Measurements from ENCODE around the gene CCDC137. TPM values are rescaled to one million over a fixed set of nuclear protein-coding genes. Genes with fewer than 3 reads are reported as not detected.
"Not testable (repeated sequence)": the region's sequence is repeated elsewhere in the genome, so short reads cannot be mapped to it uniquely, and the experiment has no call there.

The CCDC137 gene
- total RNA-seq, 1 donor from 2014 or later: 11.9 TPM

DNA sequence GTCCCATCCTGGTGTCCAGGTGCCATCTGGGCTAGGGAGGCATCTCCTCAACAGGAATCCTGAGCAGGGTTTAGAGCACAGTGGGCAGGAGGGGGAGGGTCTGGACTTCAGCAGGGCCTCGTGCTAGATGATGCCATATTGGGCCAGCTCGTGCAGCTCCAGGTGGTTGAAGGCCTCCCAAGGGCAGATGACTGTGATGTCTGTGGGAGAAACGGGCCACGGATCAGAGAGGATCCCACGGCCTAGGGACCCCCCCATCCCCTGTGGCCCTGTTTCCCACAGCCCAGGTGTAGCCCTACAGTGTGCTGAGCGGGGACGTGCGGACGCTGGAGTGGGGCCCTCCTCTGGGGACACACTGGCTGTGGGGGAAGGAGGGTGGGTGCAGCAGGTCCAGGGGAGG, 15.6 kb upstream of the CCDC137 start:
- DNase-seq (ENCODE audit: low spot score): no peak

DNA sequence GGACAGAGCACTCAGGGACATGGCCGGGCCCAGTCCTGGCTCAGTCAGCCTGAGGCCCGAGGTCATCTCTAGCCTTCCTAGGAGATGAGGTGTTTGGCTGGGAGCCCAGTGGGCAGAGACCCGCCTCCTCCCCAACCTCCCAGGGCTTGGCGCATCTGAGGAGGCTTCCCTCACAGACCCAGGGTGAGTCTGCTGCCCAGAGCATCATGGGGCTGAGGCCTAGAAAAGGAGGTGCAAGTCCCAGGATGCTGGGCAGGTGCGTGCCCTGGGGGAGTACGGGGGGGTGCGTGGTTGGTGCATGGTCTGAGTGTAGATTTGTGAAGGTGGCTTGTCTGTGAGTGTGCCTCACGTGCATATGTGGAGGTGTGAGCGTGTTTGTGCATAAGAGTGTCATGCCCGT, 14.8 kb upstream of the CCDC137 start:
- no peak for DNase-seq (ENCODE audit: low spot score)

DNA sequence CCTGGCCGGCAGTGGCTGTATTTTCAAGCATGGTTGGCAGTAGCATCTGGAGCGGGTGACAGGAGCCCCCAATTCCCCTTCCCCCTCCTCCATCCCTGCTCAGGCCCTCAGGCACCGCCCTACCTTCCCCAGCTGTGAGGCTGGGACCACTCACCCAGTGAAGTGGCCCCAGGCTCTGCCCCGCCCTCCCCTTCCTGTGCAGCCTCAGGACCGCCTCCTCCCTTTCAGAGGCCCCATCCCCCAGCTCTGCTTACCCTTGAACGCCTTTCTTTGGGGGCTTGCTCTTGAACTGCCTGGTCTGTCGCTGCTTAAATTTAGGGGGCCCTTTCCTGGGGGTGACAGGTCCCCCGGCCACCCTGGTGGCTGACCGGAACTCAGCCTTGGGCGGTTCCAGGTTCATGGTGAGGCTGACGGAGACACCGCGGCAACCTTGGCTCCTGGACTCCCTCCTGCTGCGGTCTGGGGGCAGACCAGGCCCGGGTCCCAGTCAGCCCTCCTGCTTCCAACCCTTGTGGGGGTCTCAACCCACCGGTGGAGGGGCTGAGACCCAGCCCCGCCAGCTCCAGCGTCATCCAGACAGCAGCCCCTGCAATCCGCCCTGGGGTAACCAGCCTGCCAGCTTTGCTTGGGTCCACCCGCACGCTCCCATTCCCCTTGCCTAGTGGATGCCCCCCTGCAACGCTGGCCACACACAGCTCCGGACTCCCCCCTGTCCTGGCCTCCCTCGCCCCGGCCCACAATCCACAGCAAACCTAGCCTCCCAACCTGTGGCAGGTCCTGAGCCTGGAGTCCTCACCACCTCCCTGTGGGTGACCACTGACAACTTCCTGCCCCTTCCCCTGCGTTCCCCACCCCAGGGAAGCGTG, 13.4 kb upstream of the CCDC137 start:
- no peak for DNase-seq (ENCODE audit: low spot score)

DNA sequence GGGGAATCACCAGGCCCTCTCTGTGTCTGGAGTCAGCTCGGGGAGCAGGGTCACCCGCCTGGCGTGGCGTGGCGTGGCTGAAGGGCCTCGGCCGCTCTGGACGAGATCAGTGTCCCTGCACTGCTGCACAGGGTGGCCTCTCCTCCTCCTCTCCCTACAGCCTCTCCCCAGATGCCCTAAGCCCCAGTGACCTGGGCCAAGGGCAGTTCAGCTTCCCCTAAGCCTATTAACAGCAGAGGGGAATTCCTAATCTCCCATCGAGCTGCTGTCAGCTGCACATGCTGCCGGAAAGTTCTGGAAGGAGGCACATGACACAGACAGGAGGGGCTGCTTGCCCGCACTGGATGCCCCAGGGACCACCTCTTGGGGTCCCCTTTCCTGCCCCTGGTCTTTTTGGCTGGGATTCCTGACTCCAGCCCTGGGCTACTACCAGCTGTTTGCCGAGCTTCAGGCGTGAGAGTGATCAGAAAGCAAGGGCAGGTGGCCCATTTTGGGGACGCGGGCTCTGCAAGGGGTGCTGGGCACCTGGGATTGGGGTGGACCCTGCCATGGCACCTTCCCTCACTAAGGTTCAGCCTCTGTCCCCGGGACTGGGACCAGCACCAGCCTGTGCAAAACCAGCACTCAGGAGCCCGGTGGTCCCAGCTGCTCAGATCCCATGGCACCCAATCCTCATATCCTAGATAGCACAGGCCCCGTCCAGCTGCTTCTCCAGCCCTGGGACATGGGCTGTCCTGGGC, 11.0 kb upstream of the CCDC137 start:
- DNase-seq (ENCODE audit: low spot score): no peak

DNA sequence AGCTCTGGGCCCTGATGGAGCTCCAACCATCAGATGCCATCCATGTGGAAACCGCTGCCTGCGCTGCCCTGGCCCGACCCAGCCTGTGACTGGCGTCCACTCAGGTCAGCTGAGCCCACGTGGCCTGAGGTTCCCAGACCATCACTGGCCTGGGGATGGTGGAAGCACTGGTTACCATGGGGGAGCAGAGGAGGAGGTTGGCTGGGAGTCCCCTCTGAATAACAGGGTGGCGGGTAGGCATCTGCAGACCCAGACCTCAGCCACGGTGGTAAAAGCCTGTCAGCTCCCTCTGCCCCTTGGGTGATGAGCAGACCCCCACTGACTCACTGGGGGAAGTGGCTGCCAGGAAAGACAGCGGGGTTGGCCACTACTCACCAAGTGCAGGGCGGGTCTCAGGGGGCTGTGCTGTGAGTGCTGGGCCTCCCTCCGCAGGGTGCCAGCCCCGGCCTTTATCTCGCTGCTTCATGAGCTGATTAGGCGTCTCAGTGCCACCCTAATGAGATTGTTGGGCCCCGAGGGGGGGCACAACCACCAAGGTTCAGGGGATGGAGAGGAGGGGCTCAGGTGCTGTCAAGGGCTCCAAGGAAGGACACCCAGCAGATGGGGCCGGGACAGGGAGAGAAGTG, 10.3 kb upstream of the CCDC137 start, which contains the start of gene PDE6G:
Gene PDE6G (minus strand): TSS at position 425 of the 626 bp plus-strand sequence. CDS start 3,237 bp downstream, outside the sequence.
- DNase-seq (ENCODE audit: low spot score): no peak

DNA sequence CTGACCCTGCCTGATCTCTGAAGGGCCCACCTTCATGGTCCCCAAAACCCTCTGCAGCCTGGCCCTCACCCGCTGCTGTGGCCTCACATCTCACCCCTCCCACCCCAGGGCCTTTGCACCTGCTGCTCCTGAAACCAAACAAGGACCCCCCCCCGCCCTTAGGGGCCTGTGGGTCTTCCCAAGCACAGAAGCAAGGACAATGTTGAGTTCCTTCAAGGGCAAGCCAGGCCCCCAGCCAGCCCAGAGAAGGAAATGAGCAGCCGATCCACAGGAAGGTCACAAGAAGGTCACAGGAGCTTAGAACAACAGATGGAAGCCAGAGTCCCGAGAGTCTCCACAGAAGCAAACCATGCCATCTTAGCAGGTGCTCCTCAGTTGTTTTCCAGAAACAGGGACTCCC, 9.7 kb upstream of the CCDC137 start:
- DNase-seq (ENCODE audit: low spot score): no peak

DNA sequence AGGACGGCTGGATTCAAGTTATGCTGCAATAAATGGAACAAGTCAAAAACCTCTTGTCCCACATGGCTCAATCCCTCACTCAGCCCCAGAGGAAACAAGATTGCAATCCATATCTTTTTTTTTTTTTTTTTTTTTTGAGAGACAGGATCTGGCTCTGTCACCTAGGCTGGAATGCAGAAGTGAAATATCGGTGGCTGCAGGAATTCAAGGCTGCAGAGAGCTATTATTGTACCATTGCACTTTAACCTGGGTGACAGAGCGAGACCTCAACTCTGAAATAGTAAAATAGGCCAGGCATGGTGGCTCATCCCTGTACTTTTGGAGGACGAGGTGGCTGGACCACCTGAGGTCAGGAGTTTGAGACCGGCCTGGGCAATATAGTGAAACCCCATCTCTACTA, 7.5 kb upstream of the CCDC137 start:
- DNase-seq (ENCODE audit: low spot score): no peak

DNA sequence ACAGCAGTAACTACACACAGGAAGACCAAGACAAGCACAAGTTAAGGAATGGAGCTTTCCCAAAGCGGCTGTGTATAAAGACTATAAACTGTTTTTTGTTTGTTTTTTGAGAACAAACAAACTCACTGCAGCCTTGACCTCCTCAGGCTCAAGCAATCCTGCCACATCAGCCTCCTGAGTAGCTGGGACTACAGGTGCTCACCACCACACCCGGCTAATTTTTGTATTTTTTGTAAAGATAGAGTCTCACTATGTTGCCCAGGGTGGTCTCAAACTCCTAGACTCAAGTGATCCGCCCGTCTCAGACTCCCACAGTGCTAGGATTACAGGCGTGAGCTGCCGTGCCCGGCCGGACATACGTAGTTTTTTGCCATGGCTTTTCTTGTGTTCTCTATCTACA, 6.1 kb upstream of the CCDC137 start:
- DNase-seq (ENCODE audit: low spot score): no peak

DNA sequence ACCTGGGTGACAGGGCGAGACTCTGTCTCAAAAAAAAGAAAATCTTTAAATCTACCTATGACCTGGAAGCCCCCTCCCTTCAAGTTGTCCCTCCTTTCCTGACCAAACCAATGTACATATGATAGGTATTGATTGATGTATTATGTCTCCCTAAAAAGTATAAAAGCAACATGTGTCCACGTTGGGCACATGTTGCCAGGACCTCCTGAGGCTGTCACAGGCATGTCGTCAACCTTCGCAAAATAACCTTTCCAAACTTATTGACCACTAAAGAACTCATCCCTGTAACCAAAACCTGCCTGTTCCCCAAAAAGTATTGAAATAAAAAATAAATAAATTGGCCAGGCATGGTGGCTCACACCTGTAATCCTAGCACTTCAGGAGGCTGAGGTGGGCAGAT, 4.5 kb upstream of the CCDC137 start:
- no peak for DNase-seq (ENCODE audit: low spot score)

DNA sequence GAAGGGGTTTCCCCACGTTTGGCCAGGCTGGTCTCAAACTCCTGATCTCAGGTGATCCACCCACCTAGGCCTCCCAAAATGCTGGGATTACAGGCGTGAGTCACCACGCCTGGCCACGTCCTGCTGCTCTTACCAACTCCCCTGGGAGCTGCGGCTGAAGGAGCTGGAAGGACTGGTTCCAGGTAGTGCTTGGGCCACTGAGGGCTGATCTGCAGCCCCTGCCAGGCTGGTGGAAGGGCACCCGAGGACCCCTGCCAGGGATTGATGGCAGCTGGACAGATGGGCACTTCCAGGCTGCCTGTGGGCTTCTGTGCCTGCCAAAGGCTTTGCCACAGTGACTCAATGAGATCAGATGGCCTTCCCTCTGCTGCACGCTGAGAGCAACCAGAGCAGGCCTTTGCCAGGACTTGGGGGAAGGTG, 2.5 kb upstream of the CCDC137 start:
- no peak for DNase-seq (ENCODE audit: low spot score)

DNA sequence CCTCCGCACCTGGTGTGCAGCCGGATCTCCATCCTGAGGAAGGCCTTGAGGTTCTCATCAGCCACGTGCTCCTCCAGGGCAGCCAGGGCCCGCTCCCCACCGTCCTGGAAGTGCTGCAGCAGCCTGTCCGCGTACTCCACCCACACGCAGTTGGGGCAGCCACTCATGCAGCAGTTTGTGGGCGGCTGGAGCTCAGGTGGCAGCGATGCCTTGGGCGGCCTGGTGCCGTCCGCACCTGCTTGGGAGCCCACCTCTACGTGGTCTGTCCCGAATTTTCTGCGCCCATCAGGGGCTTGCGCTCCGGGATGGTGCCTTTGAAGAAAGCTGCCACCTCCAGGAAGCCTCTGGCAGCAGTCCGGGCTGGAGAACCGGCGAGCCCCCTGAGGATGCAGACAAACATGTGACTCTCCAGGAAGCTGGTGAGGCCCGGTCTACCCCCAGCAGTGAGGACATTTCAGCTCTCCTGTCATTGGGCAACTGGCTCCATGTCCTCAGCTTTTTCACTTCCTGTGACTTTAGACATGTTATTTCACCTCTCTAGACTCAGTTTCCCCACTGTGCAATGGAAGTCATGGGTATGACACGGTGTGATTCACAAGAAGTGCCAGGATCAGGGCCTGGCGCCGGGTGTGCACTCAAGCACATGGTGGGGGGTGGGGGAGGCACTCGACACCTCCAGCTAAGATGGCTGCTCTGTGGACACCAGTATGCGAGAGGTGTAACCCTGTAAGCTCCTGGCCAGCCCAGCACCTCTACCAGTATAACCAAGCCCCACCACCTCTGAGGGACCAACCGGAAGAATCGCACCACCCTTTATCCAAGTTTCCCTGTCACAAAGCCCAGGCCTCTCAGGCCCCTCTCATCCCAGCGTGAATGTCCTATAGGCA, 1.1 kb upstream of the CCDC137 start:
- DNase-seq (ENCODE audit: low spot score): no peak

DNA sequence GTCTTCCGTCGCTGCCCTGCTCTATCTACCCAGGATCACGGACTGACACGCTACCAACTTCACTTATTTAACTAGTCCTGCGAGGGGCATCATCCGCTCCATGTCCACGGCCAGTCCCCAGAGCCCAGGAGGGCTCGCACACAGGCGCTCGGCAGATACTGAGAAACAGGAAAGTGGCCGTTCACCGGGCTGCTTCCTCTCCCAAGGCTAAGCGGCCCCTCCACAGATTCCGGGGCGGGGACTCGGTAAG, 520 bp upstream of the CCDC137 start:
- DNase-seq (ENCODE audit: low spot score): no peak

DNA sequence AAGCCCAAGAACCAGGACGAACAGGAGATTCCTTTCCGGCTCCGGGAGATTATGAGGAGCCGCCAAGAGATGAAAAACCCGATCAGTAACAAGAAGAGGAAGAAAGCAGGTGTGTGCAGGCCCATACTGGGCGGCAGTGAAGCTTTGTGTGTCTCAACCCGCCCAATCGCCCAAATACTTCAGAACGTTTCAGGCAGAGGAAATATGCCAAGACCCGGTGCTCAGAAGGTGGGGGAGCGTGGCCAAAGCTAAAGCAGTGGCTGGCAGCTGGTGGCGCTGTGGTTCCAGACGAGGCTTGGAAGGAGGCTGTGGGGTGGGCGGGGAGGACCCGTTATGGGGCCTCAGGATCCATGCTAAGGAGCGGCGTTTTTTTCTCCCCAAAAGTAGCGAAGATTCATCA, 1.2 kb downstream of the CCDC137 start:
- no peak for DNase-seq (ENCODE audit: low spot score)

DNA sequence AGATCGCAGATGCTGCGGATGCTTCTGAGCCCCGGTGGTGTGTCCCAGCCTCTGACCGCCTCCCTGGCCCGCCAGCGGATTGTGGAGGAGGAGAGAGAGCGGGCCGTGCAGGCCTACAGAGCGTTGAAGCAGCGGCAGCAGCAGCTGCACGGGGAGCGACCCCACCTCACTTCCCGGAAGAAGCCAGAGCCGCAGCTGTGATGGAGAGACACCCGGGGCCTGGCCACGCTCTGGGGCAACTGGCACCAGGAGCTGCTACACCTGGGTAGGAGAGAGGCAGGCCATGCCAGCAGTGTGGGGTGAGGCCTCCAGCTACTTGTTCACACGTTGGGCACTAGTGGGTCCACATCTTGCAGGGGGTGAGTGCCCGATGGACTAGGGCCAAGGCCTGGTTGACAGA, 6.0 kb downstream of the CCDC137 start:
- no peak for DNase-seq (ENCODE audit: low spot score)

DNA sequence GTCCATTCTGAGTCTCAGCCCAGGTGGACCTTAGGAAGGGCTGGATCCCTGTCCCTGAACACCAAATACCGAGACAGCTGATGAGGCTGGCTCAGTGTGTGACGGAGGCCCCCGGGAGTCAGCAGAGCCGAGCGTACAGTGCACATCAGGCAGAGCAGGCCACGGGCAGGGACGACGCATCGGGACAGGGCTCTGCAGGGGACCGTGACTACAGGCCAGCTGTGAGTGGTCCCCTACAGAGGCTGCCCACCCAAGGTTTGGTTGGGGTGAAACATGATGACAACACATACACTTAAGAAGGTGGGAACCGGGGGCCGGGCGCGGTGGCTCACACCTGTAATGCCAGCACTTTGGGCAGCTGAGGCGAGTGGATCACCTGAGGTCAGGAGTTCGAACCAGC, 6.4 kb downstream of the CCDC137 start:
- DNase-seq (ENCODE audit: low spot score): no peak

DNA sequence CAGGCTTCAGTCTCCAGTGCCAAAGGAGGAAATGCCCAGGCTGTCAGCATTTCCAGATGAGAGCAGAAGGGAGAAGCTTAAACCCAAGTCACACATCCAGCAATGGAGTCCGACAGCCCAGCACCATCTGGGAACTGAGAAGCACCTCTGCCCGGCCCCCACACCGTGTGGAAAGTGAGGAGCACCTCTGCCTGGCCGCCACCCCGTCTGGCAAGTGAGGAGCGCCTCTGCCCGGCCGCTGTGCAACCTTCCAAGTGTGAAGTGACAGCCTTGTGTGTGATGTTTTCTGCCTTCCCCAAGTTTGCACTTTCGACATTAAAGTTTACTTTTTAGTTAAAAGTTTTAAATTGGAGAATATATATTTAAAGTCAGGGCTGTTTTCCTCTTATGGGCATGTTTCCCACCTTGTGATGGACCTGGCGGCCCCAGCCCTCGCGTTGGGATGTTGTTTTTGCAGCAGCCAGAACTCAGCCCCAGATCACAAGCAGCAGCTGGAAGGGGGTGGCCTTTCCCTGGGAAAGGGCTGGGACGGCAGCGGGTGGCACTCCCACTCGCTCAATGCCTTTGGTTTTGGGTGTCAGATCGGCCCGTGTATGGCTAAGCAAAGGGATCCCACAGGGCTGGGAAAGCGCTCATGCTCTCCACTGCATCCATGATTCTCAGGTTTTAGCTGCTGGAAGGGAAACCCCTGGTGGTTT, 7.2 kb downstream of the CCDC137 start:
- DNase-seq (ENCODE audit: low spot score): no peak

DNA sequence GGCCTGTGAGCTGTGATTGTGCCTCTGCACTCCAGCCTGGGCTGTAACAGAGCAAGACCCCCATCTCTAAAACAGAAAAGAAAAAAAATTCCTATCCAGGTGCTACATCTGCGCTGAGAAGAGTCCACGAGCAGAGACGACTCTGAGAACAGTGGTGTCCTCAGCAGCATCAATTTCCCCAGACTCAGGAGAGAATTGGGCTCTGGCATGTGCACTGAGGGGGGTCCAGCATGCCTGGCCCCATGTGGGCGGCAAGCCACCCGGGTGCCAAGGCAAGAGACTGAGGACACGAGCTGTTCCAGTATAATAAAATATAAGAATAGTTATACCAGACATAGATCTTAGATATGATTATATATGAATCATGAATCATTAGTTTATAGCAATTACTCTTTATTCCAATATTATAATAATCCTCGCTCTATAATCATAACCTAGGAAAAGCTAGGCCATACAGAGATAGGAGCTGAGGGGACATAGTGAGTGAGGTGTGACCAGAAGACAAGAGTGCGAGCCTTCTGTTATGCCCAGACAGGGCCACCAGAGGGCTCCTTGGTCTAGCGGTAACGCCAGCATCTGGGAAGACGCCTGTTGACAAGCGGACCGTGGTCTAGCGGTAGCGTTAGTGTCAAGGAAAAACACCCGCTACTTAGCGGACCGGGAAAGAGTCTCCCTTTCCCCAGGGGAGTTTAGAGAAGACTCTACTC, 9.1 kb downstream of the CCDC137 start:
- not testable (repeated sequence) for DNase-seq (ENCODE audit: low spot score)

DNA sequence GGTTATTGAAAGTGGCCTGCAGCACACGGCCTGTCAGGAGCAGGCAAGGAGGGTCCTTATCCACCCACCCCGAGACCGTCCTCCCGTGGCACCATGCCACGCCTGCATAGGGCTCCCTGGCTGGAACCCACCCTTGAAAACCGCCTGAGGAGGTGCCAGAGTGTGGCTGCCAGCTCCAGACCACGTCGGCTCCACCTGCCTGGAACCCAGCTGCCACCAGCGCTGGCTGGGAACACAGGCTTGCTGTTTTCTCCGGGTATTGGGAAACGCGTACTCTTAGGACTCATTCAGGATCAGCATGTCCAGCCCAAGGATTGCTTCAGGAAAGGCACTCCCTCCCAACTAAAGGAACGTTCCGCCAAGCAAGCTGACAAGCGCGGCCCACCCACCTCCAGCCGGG, 10.4 kb downstream of the CCDC137 start:
- DNase-seq (ENCODE audit: low spot score): no peak

DNA sequence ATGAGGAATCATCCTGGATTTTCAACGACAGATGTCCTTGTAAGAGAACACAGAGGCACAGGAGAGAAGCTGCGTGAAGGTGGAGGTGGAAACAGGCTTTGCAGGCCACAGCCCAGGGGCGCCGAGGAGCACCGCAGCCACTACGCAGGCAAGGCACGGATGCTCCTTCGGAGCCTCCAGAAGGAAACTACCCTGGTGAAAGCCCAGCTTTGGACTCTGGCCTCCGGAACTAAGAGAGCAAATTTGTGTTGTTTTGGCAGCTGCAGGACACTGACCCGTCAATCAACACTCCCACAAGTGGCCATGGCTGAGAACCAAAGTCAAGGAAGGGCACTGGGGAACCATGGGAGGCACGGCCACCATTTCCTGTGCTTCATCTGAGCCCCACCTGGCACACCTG, 13.6 kb downstream of the CCDC137 start:
- DNase-seq (ENCODE audit: low spot score): no peak

DNA sequence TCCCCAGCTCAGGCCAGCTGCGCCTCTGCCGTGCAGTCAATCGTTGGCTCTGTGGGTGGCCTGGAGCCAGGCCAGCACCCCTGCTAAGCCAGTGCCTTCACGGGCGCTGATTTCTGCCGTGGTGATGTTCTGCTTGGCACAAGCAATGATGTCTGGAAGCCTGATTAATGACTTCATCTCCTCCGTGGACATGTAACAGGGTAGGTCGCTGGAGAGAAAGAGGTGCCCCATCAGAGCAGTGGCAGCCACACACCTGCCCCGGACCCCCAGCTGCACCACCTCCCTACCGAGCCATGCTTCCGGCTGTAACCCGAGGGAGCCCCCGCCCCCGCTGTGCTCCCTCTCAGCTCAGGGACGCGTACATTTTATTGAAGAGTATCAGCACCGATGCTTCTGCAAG, 15.1 kb downstream of the CCDC137 start:
- DNase-seq (ENCODE audit: low spot score): no peak
